Hindlimb muscle (tissue), 1 donor: ENCODE measurements around the gene B4GALT3. TPM values are rescaled to one million over a fixed set of nuclear protein-coding genes. Genes with fewer than 3 reads are reported as not detected.

Experiments used
- DNase-seq: peaks from one replicate; pipeline ENCODE4 v3.0.0-alpha.2; 2013
- polyA plus RNA-seq: library from polyadenylated mRNA; unstranded; fragments of 120-200 nt; gene quantifications from one replicate; pipeline ENCODE4 v1.2.1, GENCODE V29; 2013; ENCODE audit not compliant: insufficient read length

Gene B4GALT3
- polyA plus RNA-seq, 1 donor, result 26.6 TPM

GRCh38 chr1:161122967-161123366 lies 54.3 kb downstream of the B4GALT3 start:
- DNase-seq, result no peak

- DNase-seq, result no peak
These were observed 55.5 kb downstream of the B4GALT3 start for GRCh38 chr1:161121834-161122233.

Other genes with a start within 250 kb of the B4GALT3 start
- gene ITLN2, start 222.7 kb downstream of the B4GALT3 start, polyA plus RNA-seq, result not detected
- 12.4 TPM for gene F11R, start 156.4 kb downstream of the B4GALT3 start, polyA plus RNA-seq
- gene TSTD1, start 138.5 kb downstream of the B4GALT3 start, polyA plus RNA-seq, result 30.0 TPM
- 34.8 TPM for gene USF1, start 131.5 kb downstream of the B4GALT3 start, polyA plus RNA-seq
- gene ARHGAP30, start 107.6 kb downstream of the B4GALT3 start, polyA plus RNA-seq, result 4.7 TPM
- gene NECTIN4, start 87.9 kb downstream of the B4GALT3 start, polyA plus RNA-seq, result 0.43 TPM
- 0.86 TPM for gene KLHDC9, start 79.1 kb downstream of the B4GALT3 start, polyA plus RNA-seq
- gene PFDN2, start 59.5 kb downstream of the B4GALT3 start, polyA plus RNA-seq, result 66.3 TPM
- 30.9 TPM for gene NIT1, start 59.4 kb downstream of the B4GALT3 start, polyA plus RNA-seq
- gene DEDD, start 44.8 kb downstream of the B4GALT3 start, polyA plus RNA-seq, result 43.2 TPM
- gene UFC1, start 23.5 kb downstream of the B4GALT3 start, polyA plus RNA-seq, result 91.5 TPM
- 28.6 TPM for gene USP21, start 18.0 kb downstream of the B4GALT3 start, polyA plus RNA-seq
- gene PPOX, start 11.1 kb downstream of the B4GALT3 start, polyA plus RNA-seq, result 23.5 TPM
- 11.2 TPM for gene ADAMTS4, start 21.5 kb upstream of the B4GALT3 start, polyA plus RNA-seq
- 144 TPM for gene NDUFS2, start 24.9 kb upstream of the B4GALT3 start, polyA plus RNA-seq
- gene FCER1G, start 37.8 kb upstream of the B4GALT3 start, polyA plus RNA-seq, result 21.4 TPM
- not detected for gene APOA2, start 46.1 kb upstream of the B4GALT3 start, polyA plus RNA-seq
- gene TOMM40L, start 48.6 kb upstream of the B4GALT3 start, polyA plus RNA-seq, result 9.0 TPM
- 1.1 TPM for gene NR1I3, start 60.7 kb upstream of the B4GALT3 start, polyA plus RNA-seq
- 0.23 TPM for gene PCP4L1, start 81.2 kb upstream of the B4GALT3 start, polyA plus RNA-seq
- 12.0 TPM for gene MPZ, start 132.5 kb upstream of the B4GALT3 start, polyA plus RNA-seq
- 113 TPM for gene SDHC, start 136.9 kb upstream of the B4GALT3 start, polyA plus RNA-seq
- 2.5 TPM for gene CFAP126, start 190.4 kb upstream of the B4GALT3 start, polyA plus RNA-seq